ENCODE measurements around the gene ARHGEF28.

ARHGEF28 gene

DNA sequence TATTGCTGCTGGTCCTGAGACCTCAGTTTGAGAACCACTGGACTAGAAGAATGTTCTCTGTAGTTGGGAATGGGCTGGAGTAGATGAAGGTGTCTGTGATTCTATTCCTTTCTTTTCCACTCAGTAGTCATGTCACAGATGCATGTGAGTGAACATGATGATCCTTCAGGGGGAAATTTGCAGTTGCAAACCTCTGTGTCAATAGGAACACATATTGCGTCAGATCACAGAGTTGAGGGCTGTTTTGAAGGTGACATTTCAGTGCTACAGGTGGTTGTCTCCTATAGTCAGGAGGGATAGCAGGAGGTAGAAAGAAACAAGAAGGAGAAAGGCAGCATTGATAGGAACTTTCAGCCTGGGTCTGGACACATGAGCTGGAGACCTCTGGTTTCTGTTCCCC is 239.3 kb downstream of the ARHGEF28 start:
- Histone ChIP-seq H3K27me3 (ENCODE audit: control insufficient read depth, insufficient read depth, low read length) (no peaks in the 10 kb centered on the region), H3K36me3 (ENCODE audit: control insufficient read depth, insufficient read depth, low read length) (no peaks in the 10 kb centered on the region), H3K4me3 (ENCODE audit: low read length) (no peak overlapping the region), H3K9me3 (ENCODE audit: control insufficient read depth, low read length) (no peaks in the 10 kb centered on the region), H3K9ac (ENCODE audit: low read length) (no peak overlapping the region), H3K4me1 (ENCODE audit: control insufficient read depth, insufficient read depth, low read length) (no peaks in the 10 kb centered on the region)

DNA sequence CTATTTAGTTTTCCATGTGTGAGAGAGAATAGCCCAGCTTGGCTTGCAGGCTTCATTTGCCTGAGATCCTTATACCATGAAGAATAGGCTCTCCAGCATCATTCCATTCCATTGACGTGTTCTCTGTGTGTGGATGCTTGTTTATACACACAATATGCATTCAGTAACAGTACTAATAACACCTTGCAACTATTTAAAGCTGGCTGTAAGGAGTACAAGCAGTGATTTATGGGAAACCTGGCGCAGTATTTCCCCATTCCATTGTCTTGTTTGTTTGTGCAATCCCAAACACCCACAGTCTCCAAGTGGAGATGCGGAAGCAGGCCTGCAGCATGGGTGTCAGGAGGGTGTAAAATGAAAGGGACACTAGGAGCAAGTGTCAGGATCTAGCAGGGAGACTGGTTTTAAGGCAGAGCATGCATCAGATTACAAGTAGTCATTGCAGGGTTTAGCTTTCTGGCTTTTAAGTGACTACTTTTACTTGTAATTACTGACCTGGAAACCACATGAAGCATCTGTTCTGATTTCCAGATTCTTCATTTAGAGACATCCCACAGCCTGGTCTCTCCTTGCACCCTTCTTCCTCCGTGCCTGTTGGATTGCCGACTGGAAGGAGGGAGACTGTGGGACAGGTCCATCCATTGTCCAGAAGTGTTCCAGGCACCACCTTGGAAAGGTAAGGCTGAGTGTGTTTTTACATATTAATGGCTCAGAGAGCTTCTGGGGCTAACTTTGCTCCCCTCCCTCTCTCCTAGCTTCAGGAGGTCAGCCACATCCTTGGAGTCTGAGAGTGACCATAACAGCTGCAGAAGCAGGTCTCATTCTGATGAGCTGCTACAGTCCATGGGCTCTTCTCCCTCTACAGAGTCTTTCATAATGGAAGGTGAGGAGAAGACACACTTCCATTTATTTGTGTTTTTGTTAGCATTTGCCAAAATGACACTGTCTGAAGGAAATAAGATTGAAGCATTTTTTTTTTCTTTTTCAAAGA is 241.6 kb downstream of the ARHGEF28 start:
- H3K9ac ChIP-seq (ENCODE audit: low read length): no peak overlapping the region
- H3K4me1 ChIP-seq (ENCODE audit: control insufficient read depth, insufficient read depth, low read length): no peaks in the 10 kb centered on the region
- H3K9me3 ChIP-seq (ENCODE audit: control insufficient read depth, low read length): no peaks in the 10 kb centered on the region
- H3K4me3 ChIP-seq (ENCODE audit: low read length): no peak overlapping the region
- H3K27me3 ChIP-seq (ENCODE audit: control insufficient read depth, insufficient read depth, low read length): no peaks in the 10 kb centered on the region
- H3K36me3 ChIP-seq (ENCODE audit: control insufficient read depth, insufficient read depth, low read length): no peaks in the 10 kb centered on the region

GRCh38 chr5:73883646-73884045 is 257.6 kb downstream of the ARHGEF28 start:
- Histone ChIP-seq H3K9me3 (ENCODE audit: control insufficient read depth, low read length) (no peaks in the 10 kb centered on the region), H3K4me3 (ENCODE audit: low read length) (no peak overlapping the region), H3K36me3 (ENCODE audit: control insufficient read depth, insufficient read depth, low read length) (no peaks in the 10 kb centered on the region), H3K27me3 (ENCODE audit: control insufficient read depth, insufficient read depth, low read length) (no peaks in the 10 kb centered on the region), H3K9ac (ENCODE audit: low read length) (no peak overlapping the region), H3K4me1 (ENCODE audit: control insufficient read depth, insufficient read depth, low read length) (no peaks in the 10 kb centered on the region)

- Histone ChIP-seq H3K27me3 (ENCODE audit: control insufficient read depth, insufficient read depth, low read length) (no peaks in the 10 kb centered on the region), H3K9ac (ENCODE audit: low read length) (no peak overlapping the region), H3K4me3 (ENCODE audit: low read length) (no peak overlapping the region), H3K9me3 (ENCODE audit: control insufficient read depth, low read length) (no peaks in the 10 kb centered on the region), H3K36me3 (ENCODE audit: control insufficient read depth, insufficient read depth, low read length) (no peaks in the 10 kb centered on the region), H3K4me1 (ENCODE audit: control insufficient read depth, insufficient read depth, low read length) (no peaks in the 10 kb centered on the region)
These were observed 261.7 kb downstream of the ARHGEF28 start for GRCh38 chr5:73887688-73888087.

DNA sequence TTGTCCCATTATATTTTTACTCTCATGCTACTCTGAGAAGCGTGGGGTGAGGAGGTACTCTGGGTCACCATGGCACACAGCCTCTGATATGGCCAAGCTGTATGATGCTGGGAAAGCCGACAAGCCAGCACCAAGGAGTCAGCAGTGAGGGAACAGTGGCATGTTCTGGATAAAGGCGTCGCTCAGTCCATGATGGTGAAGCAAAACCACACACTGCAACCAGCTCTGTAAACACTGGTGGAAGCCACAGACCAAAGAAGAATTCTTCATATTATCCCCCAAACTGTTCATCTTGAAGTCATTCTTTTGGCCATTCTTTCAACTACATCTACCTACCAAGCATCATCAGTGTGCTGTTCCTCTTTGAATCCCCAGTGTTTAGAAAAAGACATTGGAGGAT is 264.6 kb downstream of the ARHGEF28 start:
- H3K4me1 ChIP-seq (ENCODE audit: control insufficient read depth, insufficient read depth, low read length): no peaks in the 10 kb centered on the region
- H3K4me3 ChIP-seq (ENCODE audit: low read length): no peak overlapping the region
- H3K27me3 ChIP-seq (ENCODE audit: control insufficient read depth, insufficient read depth, low read length): no peaks in the 10 kb centered on the region
- H3K36me3 ChIP-seq (ENCODE audit: control insufficient read depth, insufficient read depth, low read length): no peaks in the 10 kb centered on the region
- H3K9me3 ChIP-seq (ENCODE audit: control insufficient read depth, low read length): no peaks in the 10 kb centered on the region
- H3K9ac ChIP-seq (ENCODE audit: low read length): no peak overlapping the region

DNA sequence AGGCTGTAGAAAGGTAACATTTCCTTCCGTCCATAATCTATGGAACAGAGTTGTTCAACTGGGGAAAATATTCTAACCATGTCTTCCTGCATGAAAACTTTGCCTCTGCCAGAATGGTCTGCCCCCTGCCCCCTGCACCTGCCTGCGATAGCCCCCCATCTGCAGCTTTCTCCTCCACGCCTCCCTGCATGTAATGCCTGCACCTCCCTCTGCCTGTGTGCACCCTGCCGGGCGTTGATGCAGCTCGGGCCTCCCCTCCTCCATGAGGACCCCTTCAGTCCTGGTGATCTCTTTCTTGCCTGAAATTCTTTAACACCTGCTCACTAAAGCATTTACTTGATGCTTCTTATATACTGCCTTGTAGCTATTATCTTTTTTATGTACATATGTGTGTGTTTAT is 266.2 kb downstream of the ARHGEF28 start:
- Histone ChIP-seq H3K9ac (ENCODE audit: low read length) (no peak overlapping the region), H3K36me3 (ENCODE audit: control insufficient read depth, insufficient read depth, low read length) (no peaks in the 10 kb centered on the region), H3K27me3 (ENCODE audit: control insufficient read depth, insufficient read depth, low read length) (no peaks in the 10 kb centered on the region)

GRCh38 chr5:73892806-73893205 is 266.8 kb downstream of the ARHGEF28 start:
- no peaks in the 10 kb centered on the region for H3K27me3 ChIP-seq (ENCODE audit: control insufficient read depth, insufficient read depth, low read length)
- H3K4me3 ChIP-seq (ENCODE audit: low read length): no peak overlapping the region
- no peaks in the 10 kb centered on the region for H3K9me3 ChIP-seq (ENCODE audit: control insufficient read depth, low read length)
- no peak overlapping the region for H3K9ac ChIP-seq (ENCODE audit: low read length)
- H3K4me1 ChIP-seq (ENCODE audit: control insufficient read depth, insufficient read depth, low read length): no peaks in the 10 kb centered on the region
- no peaks in the 10 kb centered on the region for H3K36me3 ChIP-seq (ENCODE audit: control insufficient read depth, insufficient read depth, low read length)

More for the DNA sequence above, 266.2 kb downstream of the ARHGEF28 start:
- no peaks in the 10 kb centered on the region for H3K9me3 ChIP-seq (ENCODE audit: control insufficient read depth, low read length)
- H3K4me3 ChIP-seq (ENCODE audit: low read length): no peak overlapping the region
- H3K4me1 ChIP-seq (ENCODE audit: control insufficient read depth, insufficient read depth, low read length): no peaks in the 10 kb centered on the region

DNA sequence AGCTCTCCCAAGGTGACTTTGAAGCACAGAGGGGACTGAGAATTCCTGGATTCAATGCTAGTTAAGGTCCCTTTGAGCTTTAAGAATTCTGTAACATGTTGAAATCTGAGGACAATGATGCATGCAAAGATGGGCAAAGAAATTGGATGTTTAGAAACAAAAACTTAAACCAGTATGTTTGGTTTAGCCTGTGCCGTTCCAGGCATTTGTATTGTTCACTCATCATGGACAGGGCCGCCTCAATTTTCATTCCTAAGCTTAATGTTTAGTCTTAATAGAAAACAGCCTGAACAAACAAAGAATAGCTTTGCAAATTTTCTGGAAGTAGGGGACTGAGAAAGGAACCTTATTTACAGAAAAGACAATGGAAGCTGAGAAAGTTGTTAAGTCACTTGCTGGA is 267.8 kb downstream of the ARHGEF28 start:
- Histone ChIP-seq H3K4me1 (ENCODE audit: control insufficient read depth, insufficient read depth, low read length) (no peaks in the 10 kb centered on the region), H3K36me3 (ENCODE audit: control insufficient read depth, insufficient read depth, low read length) (no peaks in the 10 kb centered on the region), H3K4me3 (ENCODE audit: low read length) (no peak overlapping the region)

DNA sequence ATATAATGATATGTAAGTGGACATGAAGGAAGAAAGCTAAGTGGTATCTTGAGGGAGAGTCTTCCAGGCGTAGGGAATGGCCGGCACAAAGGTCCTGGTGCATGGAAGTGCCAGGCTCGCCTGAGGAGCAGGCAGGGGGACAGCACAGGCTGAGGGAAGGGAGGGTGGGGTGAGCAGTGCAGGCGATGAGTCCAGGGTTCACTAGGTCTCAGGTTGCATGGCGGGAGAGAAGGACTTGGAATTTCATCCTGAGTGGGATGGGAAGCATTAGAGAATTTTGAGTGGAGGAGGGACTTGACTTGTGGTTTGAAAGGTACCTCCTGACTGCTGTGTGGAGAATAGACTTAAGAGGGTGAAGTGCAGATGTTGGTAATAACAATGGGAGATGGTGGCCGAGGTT is 268.9 kb downstream of the ARHGEF28 start:
- Histone ChIP-seq H3K4me1 (ENCODE audit: control insufficient read depth, insufficient read depth, low read length) (no peaks in the 10 kb centered on the region), H3K9me3 (ENCODE audit: control insufficient read depth, low read length) (no peaks in the 10 kb centered on the region), H3K9ac (ENCODE audit: low read length) (no peak overlapping the region), H3K4me3 (ENCODE audit: low read length) (no peak overlapping the region), H3K27me3 (ENCODE audit: control insufficient read depth, insufficient read depth, low read length) (no peaks in the 10 kb centered on the region), H3K36me3 (ENCODE audit: control insufficient read depth, insufficient read depth, low read length) (peaks cover 3% of the 10 kb centered on the region)

More for the DNA sequence above, 267.8 kb downstream of the ARHGEF28 start:
- no peak overlapping the region for H3K9ac ChIP-seq (ENCODE audit: low read length)
- H3K9me3 ChIP-seq (ENCODE audit: control insufficient read depth, low read length): no peaks in the 10 kb centered on the region
- H3K27me3 ChIP-seq (ENCODE audit: control insufficient read depth, insufficient read depth, low read length): no peaks in the 10 kb centered on the region

GRCh38 chr5:73895471-73895870 is 269.5 kb downstream of the ARHGEF28 start:
- Histone ChIP-seq H3K4me3 (ENCODE audit: low read length) (no peak overlapping the region), H3K9ac (ENCODE audit: low read length) (no peak overlapping the region), H3K27me3 (ENCODE audit: control insufficient read depth, insufficient read depth, low read length) (no peaks in the 10 kb centered on the region), H3K4me1 (ENCODE audit: control insufficient read depth, insufficient read depth, low read length) (no peaks in the 10 kb centered on the region), H3K9me3 (ENCODE audit: control insufficient read depth, low read length) (no peaks in the 10 kb centered on the region), H3K36me3 (ENCODE audit: control insufficient read depth, insufficient read depth, low read length) (peaks cover 3% of the 10 kb centered on the region)

GRCh38 chr5:73896097-73896496 is 270.1 kb downstream of the ARHGEF28 start:
- no peak overlapping the region for H3K9ac ChIP-seq (ENCODE audit: low read length)
- H3K27me3 ChIP-seq (ENCODE audit: control insufficient read depth, insufficient read depth, low read length): no peaks in the 10 kb centered on the region
- no peak overlapping the region for H3K4me3 ChIP-seq (ENCODE audit: low read length)
- no peaks in the 10 kb centered on the region for H3K4me1 ChIP-seq (ENCODE audit: control insufficient read depth, insufficient read depth, low read length)
- peaks cover 3% of the 10 kb centered on the region for H3K36me3 ChIP-seq (ENCODE audit: control insufficient read depth, insufficient read depth, low read length)
- H3K9me3 ChIP-seq (ENCODE audit: control insufficient read depth, low read length): no peaks in the 10 kb centered on the region

DNA sequence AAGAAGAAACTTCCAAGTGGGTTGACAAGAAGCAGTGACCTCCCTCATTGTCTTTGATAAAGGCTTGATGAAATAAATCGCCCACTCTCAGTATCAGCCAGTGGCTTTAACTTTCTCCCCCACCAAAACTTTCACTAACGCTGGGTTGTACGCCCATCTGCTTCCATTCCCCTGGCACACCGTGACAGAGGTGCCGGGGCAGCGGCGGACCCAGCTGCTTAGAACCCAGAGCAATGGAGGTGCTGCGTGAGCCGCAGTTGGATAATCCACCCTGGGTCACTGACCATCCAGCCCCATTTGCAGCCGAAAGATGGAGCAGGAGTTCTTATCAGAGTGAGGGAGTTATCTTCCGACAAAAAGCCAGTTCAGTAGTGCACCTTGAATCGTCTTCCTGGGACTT is 270.7 kb downstream of the ARHGEF28 start:
- no peaks in the 10 kb centered on the region for H3K9me3 ChIP-seq (ENCODE audit: control insufficient read depth, low read length)
- no peak overlapping the region for H3K4me3 ChIP-seq (ENCODE audit: low read length)
- H3K27me3 ChIP-seq (ENCODE audit: control insufficient read depth, insufficient read depth, low read length): no peaks in the 10 kb centered on the region
- H3K9ac ChIP-seq (ENCODE audit: low read length): no peak overlapping the region
- no peaks in the 10 kb centered on the region for H3K4me1 ChIP-seq (ENCODE audit: control insufficient read depth, insufficient read depth, low read length)
- H3K36me3 ChIP-seq (ENCODE audit: control insufficient read depth, insufficient read depth, low read length): peaks cover 3% of the 10 kb centered on the region
